Tibial nerve (tissue), 4 donors: ENCODE data around the gene SMARCA5.

Source experiments
- CTCF ChIP-seq, 5 experiments: fragments of 200-600 bp in 3 of 5; fragments of 450-650 bp in 2 of 5; sonication (generic) in 3 of 5; IDR thresholded peaks; one replicate each; pipeline ENCODE4 v1.5.1; 2016 to 2019; ENCODE audit warnings: antibody characterized with exemption in 5 of 5, mild to moderate bottlenecking in 3 of 5, moderate library complexity in 2 of 5
- EP300 ChIP-seq, 2 donors: sonication (generic); formaldehyde crosslinking; IDR thresholded peaks; one replicate each; pipeline ENCODE4 v1.6.1; 2017; ENCODE audit warnings: antibody characterized with exemption in 2 of 2, mild to moderate bottlenecking in 1 of 2
- POLR2A ChIP-seq, 2 donors: fragments of 450-650 bp; IDR thresholded peaks; one replicate each; pipeline ENCODE4 v1.6.1; 2017; ENCODE audit warnings: antibody characterized with exemption in 2 of 2, mild to moderate bottlenecking in 2 of 2, moderate library complexity in 2 of 2

GRCh38 chr4:143488687-143489086 is 24.8 kb upstream of the SMARCA5 start:
- TF ChIP-seq POLR2A (IDR thresholded peaks at IDR 0.05) (no peak), CTCF (IDR thresholded peaks at IDR 0.05) (no peak), EP300 (IDR thresholded peaks at IDR 0.05) (no peak)
